Upper lobe of right lung (tissue), 1 donor: ENCODE data around the gene PXDN. TPM values are rescaled to one million over a fixed set of nuclear protein-coding genes. Genes with fewer than 3 reads are reported as not detected.

Source experiments
- ATAC-seq: fragments of 200-7000 bp; cut with Tn5 transposase; one replicate; pipeline ENCODE4 v1.9.1; 2020; ENCODE audit warnings: mild to moderate bottlenecking, moderate library complexity
- DNase-seq: peaks from one replicate; pipeline ENCODE4 v3.0.0-alpha.2; 2020
- H3K27ac ChIP-seq: fragments of 200-600 bp; one replicate; pipeline ENCODE4 v1.8.0; 2022
- H3K27me3 ChIP-seq: fragments of 200-600 bp; one replicate; pipeline ENCODE4 v1.8.0; 2022; ENCODE audit warnings: mild to moderate bottlenecking
- H3K36me3 ChIP-seq: fragments of 200-600 bp; one replicate; pipeline ENCODE4 v1.8.0; 2022
- H3K4me1 ChIP-seq: fragments of 200-600 bp; one replicate; pipeline ENCODE4 v1.8.0; 2022
- H3K4me3 ChIP-seq: fragments of 200-600 bp; one replicate; pipeline ENCODE4 v1.8.0; 2022; ENCODE audit warnings: mild to moderate bottlenecking
- H3K9me3 ChIP-seq: fragments of 200-600 bp; one replicate; pipeline ENCODE4 v1.8.0; 2022
- intact Hi-C: fragments of 100-400 bp; cut with DNase I; formaldehyde crosslinking; loops from one replicate; pipeline ENCODE4 v1.11.0; 2022
- total RNA-seq: library from RNA; stranded (reverse); fragmentation: NEBNext Ultra II Directional; extraction: Animal tissue kit (Norgen Biotek cat#: 25700); gene quantifications from one replicate; pipeline ENCODE4 v1.2.1, GENCODE V29; 2021
- TF ChIP-seq, protein P1 (sequence below): fragments of 200-600 bp; IDR thresholded peaks from one replicate; pipeline ENCODE4 v1.8.0; 2022; ENCODE audit warnings: antibody characterized with exemption
- donor health status: DM: no; HTN: yes; CAD: no; lungs with severe emphysema.

The PXDN gene
- total RNA-seq, 1 donor from 2014 or later = 58.4 TPM

DNA sequence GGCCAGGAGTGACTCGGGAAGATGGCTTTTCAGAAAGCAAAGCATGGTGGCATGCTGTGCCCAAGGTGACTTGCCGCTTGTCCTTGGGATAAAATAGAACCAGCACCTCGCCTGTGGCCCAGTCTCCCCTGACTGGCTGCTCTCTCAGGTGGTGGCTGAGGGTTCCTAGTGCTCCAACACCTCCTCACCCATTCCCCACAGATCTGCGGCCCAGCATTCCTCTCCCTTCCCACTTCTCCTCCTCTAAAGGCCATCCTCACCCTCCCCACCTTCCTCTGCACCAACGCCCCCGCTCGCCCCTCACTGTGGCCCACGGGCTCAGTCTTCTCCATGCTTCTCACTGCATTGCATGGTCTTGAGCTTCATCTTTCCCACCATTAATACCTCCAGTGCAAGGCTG is 132.4 kb downstream of the PXDN start:
- Histone ChIP-seq H3K27me3 (no peaks in the 10 kb centered on the region), H3K9me3 (no peaks in the 10 kb centered on the region), H3K36me3 (no peaks in the 10 kb centered on the region), H3K4me3 (no peak overlapping the region), H3K27ac (no peak overlapping the region), H3K4me1 (no peaks in the 10 kb centered on the region)
- intact Hi-C loops = no loop called here
- DNase-seq (peak; percentile 42), ATAC-seq (peak; percentile 11)
- TF ChIP-seq, protein P1, sequence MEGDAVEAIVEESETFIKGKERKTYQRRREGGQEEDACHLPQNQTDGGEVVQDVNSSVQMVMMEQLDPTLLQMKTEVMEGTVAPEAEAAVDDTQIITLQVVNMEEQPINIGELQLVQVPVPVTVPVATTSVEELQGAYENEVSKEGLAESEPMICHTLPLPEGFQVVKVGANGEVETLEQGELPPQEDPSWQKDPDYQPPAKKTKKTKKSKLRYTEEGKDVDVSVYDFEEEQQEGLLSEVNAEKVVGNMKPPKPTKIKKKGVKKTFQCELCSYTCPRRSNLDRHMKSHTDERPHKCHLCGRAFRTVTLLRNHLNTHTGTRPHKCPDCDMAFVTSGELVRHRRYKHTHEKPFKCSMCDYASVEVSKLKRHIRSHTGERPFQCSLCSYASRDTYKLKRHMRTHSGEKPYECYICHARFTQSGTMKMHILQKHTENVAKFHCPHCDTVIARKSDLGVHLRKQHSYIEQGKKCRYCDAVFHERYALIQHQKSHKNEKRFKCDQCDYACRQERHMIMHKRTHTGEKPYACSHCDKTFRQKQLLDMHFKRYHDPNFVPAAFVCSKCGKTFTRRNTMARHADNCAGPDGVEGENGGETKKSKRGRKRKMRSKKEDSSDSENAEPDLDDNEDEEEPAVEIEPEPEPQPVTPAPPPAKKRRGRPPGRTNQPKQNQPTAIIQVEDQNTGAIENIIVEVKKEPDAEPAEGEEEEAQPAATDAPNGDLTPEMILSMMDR = no peak

DNA sequence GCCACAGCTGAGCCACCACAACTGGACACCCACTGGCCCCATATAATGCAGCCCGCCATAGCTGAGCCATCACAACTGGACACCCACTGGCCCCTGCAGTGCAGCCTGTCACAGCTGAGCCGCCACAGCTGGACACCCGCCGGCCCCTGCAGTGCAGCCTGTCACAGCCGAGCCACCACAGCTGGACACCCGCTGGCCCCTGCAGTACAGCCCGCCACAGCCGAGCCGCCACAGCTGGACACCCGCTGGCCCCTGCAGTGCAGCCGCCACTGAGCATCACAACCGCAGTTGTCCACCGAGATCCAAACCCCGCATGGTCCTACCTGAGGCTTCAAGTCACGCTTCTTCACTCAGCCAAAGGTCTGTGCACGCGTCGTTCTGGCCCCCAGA is 134.2 kb downstream of the PXDN start:
- ATAC-seq = no peak
- Histone ChIP-seq H3K4me1 (peaks cover 6% of the 10 kb centered on the region), H3K9me3 (no peaks in the 10 kb centered on the region), H3K36me3 (no peaks in the 10 kb centered on the region), H3K4me3 (no peak overlapping the region), H3K27me3 (no peaks in the 10 kb centered on the region), H3K27ac (no peak overlapping the region)
- DNase-seq = peak; percentile 35
- TF ChIP-seq, protein P1 = no peak
- intact Hi-C loops = no loop called here

DNA sequence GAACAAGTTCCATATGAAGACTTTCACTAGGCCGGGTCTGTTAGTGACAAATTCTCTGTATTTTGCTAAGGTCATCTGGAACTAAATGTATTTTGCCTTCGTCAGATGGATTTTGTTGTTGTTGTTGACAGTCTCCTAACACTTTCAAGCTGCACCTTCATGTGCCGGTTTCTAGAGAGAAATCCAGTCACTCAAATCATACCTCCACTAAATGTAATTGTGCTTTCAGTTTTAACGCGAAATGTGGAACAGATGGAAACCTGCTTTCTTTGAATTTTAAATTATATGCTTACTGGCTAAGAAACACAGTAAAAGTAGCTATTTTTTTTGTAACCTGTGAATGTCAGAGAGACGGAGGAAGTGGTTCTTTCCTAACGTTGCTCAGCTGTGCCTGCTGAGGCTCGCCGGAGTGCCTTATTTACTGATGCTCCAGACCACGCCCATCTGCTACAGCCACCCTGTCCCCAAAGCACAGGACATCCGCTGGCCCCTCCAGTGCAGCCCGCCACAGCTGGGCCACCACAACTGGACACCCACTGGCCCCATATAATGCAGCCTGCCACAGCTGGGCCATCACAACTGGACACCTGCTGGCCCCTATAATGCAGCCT is 134.7 kb downstream of the PXDN start:
- Histone ChIP-seq H3K36me3 (no peaks in the 10 kb centered on the region), H3K27ac (no peak overlapping the region), H3K4me1 (peaks cover 9% of the 10 kb centered on the region), H3K9me3 (no peaks in the 10 kb centered on the region), H3K4me3 (no peak overlapping the region), H3K27me3 (no peaks in the 10 kb centered on the region)
- no peak for DNase-seq
- ATAC-seq = no peak
- TF ChIP-seq, protein P1 = no peak
- intact Hi-C loops = no loop called here

DNA sequence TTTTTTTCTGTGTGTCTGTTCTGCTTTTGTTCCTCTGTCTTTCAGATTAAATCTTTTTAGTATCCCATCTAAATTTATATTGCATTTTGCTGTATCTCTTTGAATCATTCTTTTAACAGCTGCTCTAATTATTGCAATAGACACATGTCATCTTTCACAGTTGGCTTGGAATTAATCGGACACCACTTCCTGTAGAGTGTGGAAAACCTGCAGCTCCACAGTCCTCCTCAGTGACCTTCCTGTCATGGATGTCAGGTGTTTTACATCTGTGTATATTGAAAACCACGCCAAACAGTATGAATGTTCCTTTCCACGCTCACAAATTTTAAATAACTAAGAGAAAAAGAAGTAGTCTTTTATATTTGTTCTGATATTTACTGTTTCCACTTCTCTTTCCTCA is 135.3 kb downstream of the PXDN start:
- H3K4me1 ChIP-seq = peaks cover 9% of the 10 kb centered on the region
- no peak overlapping the region for H3K4me3 ChIP-seq
- no peaks in the 10 kb centered on the region for H3K27me3 ChIP-seq
- intact Hi-C loops = no loop called here
- ATAC-seq = no peak
- DNase-seq = no peak
- TF ChIP-seq, protein P1 = no peak
- H3K9me3 ChIP-seq = no peaks in the 10 kb centered on the region
- H3K36me3 ChIP-seq = no peaks in the 10 kb centered on the region
- H3K27ac ChIP-seq = no peak overlapping the region

DNA sequence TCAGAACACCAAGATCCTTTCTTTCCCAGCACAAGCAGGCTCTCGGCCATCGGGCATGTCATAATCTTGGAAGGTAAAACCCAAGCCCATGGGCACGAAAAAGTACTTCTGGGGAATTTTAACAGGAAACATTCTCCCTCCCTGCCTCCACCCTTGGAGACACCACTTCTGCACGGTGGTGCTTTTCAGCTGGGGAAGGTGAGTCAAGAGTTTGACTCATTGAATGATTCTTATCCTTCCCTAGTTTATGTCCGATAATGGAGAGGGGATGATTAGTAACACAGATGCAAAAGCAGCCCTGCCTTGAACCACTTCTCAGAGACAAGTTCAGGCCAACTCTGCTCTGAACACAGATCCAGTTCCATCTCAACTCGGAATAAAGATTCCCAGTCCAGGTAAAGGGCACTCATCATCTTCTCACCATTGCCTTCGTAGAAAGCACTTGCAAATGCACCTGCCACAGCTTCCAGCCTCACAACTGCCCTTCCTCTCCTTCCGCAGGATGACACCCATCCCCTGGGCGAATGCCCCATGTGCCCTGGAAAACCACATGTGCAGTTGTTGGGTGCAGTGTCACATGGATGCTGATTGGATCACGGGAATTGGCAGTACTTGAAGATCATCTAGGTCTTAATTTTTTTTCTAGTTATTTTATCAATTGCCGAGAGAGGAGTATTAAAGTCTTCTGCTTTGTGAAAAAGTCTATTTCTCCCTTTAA is 136.2 kb downstream of the PXDN start:
- Histone ChIP-seq H3K9me3 (no peaks in the 10 kb centered on the region), H3K27me3 (no peaks in the 10 kb centered on the region), H3K27ac (no peak overlapping the region), H3K36me3 (no peaks in the 10 kb centered on the region), H3K4me3 (no peak overlapping the region), H3K4me1 (peaks cover 9% of the 10 kb centered on the region)
- DNase-seq (peak; percentile 25), ATAC-seq (no peak)
- intact Hi-C loops = no loop called here
- TF ChIP-seq, protein P1 = no peak
